HG03064 (cell line): ENCODE results near the gene THAP10.
"Not testable (repeated sequence)": the region's sequence is repeated elsewhere in the genome, so short reads cannot be mapped to it uniquely, and the experiment has no call there.

Experiments used
- ATAC-seq: cut with Tn5 transposase; IDR thresholded peaks from one replicate; pipeline ENCODE4 v1.9.1; 2021; ENCODE audit warnings: low read depth; ENCODE audit not compliant: unreplicated experiment

Gene THAP10

GRCh38 chr15:70892002-70892911 lies at the start of gene THAP10, which contains the start of gene LRRC49:
THAP10 (minus strand) TSS chr15:70892433; CDS start chr15:70892272, 161 bp downstream.
LRRC49 (plus strand) TSS chr15:70892826; CDS start chr15:70892895, 69 bp downstream.
- ATAC-seq = peak; percentile 72

- ATAC-seq = no peak
These were observed 44.1 kb upstream of the THAP10 start for GRCh38 chr15:70936326-70936725.

DNA sequence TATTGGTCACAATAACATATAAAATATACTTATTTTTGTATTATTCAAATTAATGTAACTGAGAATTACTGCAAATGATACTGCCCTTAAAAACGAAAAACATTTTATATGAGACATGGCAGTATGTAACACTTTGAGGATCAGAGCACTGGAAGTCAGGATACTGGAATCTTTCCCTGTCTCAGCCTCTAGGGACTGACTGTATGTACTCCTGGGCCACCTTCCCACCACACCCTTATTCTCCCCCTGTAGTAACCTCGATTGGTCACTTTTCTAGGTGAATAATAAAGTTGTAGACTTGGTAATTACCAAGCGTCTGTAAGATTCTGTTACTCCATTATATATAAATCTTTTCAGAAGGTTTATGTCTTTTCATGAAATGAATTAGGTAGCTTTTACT lies 43.4 kb upstream of the THAP10 start:
- ATAC-seq = no peak

- ATAC-seq = no peak
These were observed 41.2 kb upstream of the THAP10 start for GRCh38 chr15:70933411-70933810.

DNA sequence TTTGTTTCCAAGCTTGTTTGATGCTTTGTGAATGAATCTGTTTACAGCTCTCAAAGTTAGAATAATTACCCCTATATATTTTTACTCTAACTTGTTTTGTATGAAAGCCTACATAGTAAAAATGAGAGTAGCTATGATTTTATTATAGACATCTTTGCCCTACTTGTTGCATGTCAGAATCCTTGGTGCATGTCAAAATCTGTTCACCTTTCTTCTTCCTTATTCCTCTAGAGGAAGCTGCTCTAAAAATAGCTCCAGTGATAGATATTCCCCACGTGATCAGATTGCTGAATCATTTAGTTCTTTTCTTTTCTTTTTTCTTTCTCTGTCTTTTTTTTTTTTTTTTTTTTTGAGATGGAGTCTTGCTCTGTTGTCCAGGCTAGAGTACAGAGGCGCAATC lies 40.2 kb upstream of the THAP10 start:
- ATAC-seq = no peak

GRCh38 chr15:70931821-70932220 lies 39.6 kb upstream of the THAP10 start:
- no peak for ATAC-seq

GRCh38 chr15:70926914-70927313 lies 34.7 kb upstream of the THAP10 start:
- not testable (repeated sequence) for ATAC-seq

DNA sequence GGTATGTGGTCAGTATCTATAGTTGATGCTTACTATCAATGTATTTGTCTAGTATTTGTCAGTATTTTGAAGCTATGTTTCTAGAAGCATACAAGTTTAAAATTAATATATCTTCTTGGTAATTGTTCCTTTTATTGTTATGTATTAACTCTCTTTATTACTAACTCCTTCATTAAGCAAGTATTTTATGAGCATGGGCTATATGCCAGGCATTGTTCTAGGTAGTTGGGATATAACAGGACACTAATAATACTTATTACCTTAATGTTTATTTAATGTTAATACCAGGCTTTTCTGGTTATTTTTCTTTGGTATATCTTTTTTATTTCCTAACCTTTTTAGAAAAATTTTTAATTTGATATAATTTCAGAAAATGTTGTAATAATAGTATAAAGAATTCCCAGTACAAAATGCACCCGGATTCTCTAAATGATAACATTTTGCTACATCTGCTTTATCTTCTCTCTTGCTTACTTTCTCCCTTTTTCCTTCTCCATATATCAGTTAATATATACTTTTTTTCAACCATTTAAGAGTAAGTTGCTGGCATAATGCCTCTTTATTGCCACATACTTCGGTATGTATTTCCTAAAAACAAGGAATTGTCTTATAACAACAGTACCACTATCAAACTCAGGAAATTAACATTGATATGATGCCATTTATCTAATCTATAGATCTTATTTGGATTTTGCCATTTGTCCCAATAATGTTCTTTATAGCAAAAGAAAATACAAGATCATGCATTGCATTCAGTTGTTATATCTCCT lies 31.3 kb upstream of the THAP10 start:
- ATAC-seq = no peak

- ATAC-seq = no peak
These were observed 29.9 kb upstream of the THAP10 start for GRCh38 chr15:70922119-70922518.

DNA sequence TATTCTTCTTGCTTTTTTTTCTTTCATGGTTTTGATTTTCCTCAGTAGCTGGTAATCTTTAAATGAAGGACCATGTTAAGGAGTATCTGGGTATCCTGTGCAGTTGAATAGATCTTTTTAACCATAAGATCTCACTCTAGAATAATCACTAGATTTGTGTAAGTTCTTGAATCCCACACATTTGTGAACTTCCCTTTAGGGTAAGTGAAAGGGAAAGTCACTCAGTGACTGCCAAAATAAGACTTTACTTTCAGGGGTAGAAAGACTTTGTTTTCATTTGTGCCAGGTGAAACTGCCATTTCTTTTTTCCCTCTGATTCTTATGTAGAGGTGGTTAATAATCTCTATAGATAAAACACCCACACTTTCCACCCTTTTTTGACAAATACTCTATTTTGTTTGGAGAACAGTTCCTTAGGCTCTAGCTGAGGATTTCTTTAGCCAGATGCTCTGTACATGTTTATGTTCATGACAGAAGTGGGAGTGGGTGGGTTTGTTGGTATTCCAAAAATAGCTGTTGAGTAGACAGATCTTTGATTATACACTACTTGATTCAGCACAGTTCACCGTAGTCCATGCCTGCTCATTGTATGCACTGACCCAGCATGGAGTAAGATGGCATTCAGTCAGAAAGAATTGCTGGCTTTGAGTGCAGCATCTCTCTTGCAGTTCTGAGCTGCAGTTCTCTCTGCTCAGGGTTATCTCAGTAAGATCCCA lies 28.9 kb upstream of the THAP10 start:
- ATAC-seq = no peak

DNA sequence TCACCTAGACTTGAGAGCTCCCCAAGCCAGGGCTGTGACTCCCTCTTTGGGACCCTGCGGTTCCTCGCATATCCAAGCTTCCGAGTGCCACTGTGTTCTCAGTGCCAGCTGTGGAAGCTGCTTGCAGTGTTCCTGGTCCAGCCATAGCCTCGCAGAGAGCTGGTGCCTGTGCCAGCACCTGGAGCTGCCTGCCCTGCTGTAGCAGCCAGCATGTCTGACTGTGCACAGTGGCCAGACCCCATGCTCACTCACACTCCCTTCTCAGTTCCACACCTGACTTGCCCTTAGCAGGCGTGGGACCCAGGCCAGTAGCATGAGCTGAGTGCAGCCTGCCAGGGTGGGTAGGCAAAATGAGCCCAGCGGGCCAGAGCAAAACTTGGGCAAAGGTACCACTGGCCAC lies 25.7 kb upstream of the THAP10 start:
- no peak for ATAC-seq

DNA sequence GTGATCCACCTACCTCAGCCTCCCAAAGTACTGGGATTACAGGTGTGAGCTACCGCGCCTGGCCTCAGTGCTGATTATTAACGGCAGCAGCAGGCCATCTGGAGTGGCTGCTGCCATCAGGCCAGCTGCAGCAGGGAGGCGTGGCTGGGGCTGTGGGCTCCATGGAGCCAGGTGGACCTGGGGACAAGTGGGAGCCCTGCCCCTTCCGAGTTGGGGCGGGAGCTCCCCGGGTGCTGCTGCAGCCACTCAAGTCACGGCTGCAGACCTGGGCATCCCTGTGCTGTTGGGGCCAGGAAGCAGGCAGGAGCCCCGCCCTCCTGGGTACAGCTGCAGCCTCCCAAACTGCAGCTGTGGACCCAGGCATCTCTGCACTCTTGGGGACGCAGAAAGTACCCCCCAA lies 24.3 kb upstream of the THAP10 start:
- no peak for ATAC-seq

- ATAC-seq = no peak
These were observed 20.0 kb upstream of the THAP10 start for GRCh38 chr15:70912187-70912586.

- no peak for ATAC-seq
These were observed 18.7 kb upstream of the THAP10 start for GRCh38 chr15:70910958-70911357.

DNA sequence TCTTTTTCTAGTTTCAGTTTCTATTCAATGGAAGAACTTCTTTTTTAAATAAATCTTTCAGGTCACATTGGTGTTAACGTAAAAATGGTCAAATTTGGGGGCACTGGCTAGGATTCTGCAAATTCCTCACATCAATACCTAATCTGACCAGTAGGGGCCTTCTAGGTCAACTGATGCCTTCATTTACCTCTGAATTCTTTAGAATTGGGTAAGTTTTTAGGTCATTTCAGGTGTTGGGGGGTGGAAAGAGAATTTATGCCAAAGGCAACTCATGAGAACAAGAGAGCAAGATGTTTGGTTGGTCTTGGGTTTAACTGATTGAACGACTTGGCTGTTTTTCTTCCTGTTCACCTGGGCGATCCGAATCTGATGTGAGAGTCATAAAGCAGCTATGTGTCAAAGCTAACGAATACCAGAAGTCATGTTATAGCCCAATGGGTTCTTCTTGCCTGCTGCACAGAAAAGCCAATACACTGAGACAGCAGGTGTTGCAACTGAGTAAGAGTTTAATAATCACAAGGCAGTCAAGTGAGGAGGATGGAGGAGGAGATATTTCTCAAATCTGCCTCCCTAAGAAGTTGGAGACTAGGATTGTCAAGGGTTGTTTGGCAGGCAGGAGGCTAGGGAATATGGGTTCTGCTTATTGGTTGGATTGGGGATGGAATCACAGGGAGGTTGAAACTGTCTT lies 15.7 kb upstream of the THAP10 start:
- ATAC-seq = no peak

DNA sequence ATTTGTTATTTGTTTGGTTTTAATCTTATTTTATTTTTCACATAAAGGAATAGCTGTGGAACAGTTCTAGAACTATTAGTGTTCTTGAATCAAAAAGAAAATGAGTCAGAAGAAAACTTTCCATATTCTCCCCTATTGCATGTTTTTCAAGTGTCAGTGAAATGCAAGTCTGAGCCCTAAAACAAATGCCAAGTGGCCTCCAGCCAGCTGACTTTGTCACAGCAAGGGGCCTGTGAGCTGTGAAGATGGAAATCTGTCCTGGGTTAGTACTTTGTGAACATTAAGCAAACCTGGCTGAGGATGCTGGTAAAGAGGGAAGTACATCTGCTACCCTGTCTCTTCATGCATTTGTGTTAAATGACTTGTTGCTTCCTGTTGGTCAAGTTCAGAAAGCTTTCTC lies 14.6 kb upstream of the THAP10 start:
- ATAC-seq = no peak

- no peak for ATAC-seq
These were observed 9.9 kb upstream of the THAP10 start for GRCh38 chr15:70902107-70902506.

DNA sequence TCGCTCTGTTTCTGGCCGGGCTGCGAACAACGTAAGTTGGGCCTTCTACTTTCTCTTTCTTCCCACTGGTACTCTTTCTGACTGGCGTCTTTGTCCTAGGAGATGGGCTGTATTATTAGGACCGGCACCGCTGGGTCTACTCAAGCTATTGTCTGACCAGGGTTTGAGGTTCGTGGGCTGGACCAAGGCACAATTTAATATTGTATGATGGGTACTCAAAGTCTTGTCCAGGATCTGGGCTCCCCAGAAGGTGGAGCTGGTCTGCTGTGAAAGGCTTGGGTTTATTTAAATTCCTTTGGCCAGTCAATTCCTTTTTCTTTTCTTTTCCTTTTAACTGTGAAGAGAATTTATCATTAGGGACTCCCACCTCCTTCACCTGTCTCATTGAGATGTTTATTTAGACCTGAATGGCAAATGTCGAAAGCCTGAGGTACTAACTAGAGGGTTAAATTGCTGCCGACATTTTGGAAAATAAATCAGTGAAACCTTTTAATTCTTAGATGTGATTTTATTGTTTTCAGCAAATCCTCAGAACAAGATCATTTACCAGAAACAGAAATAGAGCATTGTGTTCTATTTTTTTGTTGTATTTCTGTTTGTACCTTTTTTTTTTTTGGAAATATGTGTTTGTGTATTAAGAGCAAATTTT lies 803 bp upstream of the THAP10 start:
- ATAC-seq = peak; percentile 21

DNA sequence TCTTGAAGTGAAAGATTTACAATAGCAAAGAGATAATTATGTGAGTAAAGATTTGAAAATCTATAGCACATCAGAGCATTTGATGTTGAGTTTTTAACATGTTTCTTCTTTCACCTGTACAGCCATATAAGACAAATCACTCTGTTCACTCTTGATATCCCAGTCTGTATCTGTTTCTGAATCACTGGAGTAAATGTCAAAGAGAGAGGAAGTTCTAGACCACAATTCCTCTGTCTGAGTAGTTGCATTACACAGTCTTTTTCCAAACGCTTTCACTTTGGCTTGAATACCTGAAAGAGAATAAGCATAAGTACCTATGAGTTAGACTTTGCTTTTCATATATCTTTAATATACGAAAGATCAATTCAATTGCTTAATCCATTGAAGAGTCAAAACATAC lies 9.9 kb downstream of the THAP10 start:
- ATAC-seq = no peak

GRCh38 chr15:70880781-70881180 lies 11.5 kb downstream of the THAP10 start:
- no peak for ATAC-seq
